HL-60/S4 (cell line): ENCODE data around the gene RFT1.

Experiments
- in situ Hi-C: fragments of 300-500 bp; cut with MboI; formaldehyde crosslinking; loops from 2 replicates; pipeline ENCODE4 v1.14.3; 2022; ENCODE audit warnings: low sequenced_read_pairs

RFT1 gene

DNA sequence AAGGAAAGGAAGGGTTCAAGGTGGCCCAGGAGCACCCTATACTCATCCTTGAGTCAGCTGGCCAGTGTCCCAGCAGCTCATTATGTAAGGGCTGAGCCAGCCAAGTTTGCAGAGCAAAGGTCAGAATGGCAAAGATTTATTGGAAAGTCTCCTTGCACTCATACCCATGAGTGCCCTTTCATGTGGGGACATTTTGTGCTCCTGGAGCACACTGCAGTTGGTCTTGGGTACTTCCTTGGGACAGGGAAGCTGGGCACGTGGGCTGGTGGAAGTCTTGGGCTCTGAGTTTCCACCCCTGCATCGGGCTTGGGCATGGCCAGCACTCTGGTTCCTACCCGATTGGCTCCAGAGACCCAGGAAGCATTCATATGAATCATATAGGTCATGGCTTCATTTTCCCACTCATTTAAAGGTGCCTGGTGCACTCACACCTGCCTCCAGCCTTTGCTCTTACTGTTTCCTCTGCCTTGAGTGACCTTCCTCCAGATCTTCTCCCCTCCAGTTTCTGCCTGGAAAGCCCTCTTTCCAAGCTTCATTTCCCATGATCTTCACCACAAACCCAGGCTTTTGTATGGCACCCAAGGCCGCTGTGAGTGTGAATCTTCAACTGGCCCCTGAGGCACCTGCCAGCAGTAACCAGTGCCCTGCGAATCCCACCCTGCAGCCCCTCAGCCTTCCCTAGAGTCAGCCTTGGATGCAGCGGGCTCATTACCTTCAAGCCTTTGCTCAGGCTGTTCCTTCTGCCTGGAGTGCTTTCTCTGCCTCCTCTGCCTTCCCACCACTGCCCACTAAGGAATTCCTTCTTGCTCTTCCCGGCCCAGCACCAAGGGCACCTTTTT, 20.2 kb upstream of the RFT1 start:
- in situ Hi-C loops = no loop called here

GRCh38 chr3:53149699-53150098, 19.5 kb upstream of the RFT1 start:
- in situ Hi-C loops = no loop called here

DNA sequence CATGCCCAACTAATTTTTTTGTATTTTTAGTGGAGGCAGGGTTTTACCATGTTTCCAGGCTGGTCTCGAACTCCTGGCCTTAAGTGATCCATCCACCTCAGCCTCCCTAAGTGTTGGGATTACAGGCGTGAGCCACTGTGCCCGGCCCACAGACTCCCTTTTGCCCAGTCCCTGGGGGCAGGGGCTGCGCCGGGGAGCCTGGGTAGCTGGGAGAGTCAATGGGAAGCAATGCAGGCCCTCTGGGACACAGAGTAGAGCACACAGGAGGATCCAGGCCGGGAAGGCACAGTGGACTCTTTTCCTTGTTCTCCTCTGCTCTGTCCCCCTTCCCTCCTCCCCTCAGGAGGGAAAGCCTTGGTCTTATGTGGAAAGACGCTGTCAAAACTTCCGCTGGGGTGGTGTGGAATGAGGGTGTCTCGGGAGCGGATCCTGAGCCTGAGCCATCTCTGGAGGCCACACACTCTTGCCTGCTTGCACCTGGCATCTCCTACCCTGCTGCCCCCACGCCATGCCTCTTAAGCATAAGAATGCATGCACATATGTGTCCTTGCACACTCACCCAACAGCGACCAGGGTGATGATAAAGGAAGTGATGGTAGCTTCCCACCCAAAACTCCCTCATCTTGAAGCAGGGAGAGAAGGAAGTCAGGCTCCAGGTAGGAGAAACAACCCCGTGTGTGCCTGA, 18.9 kb upstream of the RFT1 start:
- in situ Hi-C loops = no loop called here

GRCh38 chr3:53147903-53148400, 17.7 kb upstream of the RFT1 start:
- in situ Hi-C loops = no loop called here

GRCh38 chr3:53147151-53147902, 17.1 kb upstream of the RFT1 start:
- in situ Hi-C loops = no loop called here

DNA sequence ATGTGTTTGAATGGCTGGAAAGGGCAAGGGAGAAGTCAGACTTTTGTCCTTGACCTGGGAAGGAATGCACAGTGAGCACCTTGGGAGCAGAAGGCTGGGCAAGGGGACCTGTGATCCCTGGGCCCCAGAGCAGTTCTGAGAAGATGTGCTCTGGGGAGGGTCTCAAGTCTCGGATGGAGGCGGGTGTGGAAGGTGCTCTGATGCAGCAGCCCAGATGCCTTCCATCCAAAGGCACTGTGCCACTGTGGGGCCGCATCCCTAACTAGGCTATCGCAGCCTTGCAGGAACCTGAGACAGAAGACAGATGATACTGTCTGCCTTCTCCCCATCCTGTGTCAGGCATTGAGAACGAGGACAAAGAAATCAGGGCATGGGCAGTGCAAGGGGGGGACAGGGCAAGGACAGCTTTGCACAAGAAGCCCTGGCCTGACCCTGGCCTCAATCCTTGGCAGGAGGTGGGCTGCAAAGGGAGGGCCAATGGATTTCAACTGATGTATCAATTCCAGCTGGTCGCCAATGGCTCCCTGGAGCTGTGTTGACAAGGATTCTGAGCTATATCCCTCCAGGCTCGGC, 16.2 kb upstream of the RFT1 start:
- in situ Hi-C loops = no loop called here

DNA sequence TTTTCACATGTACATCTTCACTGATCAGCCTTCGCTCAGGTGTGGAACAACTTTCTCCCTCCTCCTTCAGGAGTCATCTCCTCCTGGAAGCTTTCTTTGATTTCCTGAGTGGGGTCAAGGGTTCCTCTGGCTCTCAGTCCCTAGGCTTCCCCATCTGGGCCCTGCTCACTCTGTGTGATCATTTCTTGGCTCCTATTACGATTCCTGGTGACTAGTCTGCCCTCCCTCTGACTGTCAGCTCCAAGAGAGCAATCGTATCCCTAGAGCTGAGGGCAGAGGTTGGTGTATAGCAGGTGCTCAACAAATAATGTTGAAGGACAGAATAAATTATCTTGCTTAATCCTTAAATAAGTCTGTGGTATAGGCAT, 15.5 kb upstream of the RFT1 start:
- in situ Hi-C loops = no loop called here

- in situ Hi-C loops = no loop called here
Observed at GRCh38 chr3:53144862-53145712, 14.9 kb upstream of the RFT1 start.

GRCh38 chr3:53144446-53144845, 14.2 kb upstream of the RFT1 start:
- in situ Hi-C loops = no loop called here

GRCh38 chr3:53142986-53143385, 12.8 kb upstream of the RFT1 start:
- in situ Hi-C loops = no loop called here

DNA sequence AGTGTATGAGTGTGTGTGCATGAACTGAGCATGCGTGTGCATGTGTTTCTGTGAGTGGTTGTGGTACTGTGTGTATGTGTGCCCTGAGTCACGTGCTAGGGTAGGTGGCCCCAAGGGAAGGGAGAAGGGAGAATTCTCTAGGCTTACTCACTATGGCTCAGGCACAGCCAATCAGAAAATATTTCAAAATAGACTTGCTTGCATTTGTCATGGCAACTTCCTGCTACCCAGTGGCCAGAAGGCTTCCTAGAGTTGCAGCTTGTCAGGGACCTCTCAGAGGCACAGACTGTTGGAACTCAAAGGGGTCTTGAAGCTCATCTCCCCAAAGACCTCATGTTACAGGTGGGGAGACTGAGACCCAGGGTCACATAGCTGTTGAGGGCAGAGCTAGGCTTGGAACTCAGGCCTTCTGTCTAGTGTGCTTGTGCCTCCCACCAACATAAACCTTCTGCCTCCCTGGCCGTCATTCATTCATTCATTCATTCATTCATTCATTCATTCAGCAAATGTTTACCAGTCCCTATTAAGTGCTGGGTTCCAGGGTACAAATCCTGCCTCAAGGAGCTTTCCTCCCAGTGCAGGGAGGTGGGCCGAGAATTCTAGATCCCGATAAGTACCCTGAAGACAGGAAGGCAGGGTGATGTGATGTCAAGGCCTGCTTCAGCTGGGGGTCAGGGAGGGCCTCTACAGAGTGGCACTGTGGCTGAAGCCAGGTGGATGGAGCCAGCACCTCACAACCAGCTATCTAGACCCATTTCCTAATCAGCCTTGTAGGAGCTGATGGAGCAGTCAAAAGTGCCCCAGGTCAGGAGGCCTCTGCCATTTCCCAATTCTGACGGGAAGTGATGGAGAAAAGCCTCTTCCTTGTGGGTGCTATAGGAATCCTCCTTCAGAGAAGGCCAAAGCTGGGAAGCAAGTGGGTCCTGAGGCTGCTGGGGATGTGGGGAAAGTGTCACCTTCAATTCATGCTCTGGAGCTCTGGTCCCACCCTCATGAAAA, 10.9 kb upstream of the RFT1 start:
- in situ Hi-C loops = no loop called here

DNA sequence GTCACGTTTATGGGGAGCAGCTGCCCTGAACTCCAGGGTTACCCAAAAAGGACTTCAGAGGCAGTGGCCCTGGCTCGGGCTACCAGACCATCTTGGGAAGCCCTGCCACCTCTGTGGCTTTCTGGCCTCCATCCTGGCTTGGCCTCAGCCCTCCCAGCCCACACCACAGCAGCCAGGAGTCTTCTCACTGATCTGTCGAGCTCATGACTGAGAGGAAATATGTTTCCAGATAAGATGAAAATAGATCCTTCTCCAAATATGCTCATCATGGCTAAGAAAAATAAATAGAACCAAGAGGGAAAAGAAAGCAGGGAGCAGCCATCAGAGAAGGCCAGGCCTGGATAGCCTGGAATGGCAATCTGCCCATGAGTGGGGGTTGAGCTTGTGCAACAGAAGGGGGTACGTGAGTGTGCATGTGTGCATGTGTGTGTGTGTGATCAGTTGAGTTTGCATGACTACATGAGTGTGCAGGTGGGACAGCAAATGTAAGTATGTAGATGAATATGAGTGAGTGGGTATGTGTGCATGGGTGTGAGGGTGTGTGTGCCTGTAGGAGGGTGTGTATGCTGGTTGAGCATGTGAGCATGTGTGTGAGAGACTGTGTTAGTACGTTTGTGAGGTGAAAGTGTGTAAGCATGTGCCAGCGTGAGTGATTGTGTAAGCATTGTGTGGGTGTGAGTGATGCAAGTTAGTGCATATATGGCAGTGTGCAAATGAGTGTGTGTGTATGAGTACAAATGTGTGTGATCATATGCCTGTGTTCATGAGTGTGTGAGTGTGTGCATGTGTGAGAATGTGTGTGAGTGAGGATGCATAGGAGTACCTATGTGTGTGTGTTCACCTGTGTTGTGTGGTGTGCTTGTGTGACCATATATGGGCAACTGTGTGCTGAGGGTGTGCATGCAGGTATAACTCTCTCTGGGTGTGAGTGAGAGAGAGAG, 9.9 kb upstream of the RFT1 start:
- in situ Hi-C loops = no loop called here

DNA sequence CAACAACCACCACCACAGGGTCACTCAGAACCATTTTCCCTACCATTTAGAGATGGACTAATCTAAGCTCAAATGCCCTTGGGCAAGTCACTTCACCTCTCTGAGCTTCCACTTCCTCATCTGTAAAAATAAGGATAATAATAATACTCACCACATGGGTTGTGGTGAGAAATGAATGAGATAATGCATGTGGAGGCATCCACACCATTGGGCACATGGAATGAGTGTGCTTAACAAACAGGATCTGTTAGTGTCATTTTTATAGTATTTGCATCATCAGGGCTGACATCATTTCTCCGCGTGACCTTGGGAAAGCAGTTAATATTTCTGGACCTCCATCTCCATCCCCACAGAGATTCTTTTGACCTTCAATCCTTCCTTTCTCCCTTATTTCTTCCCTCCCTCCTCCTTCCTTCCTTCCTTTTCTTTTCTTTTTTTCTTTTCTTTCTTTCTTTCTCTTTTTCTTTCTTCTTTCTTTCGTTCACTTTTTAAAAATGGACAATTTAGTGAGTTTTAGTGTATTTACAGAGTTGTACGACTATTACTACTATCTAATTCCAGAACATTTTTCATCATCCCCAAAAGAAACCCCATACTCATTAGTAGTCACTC, 7.7 kb upstream of the RFT1 start:
- in situ Hi-C loops = no loop called here

GRCh38 chr3:53137221-53137620, 7.0 kb upstream of the RFT1 start:
- in situ Hi-C loops = no loop called here

- in situ Hi-C loops = no loop called here
Observed at GRCh38 chr3:53134631-53135232, 4.5 kb upstream of the RFT1 start.

GRCh38 chr3:53132347-53132746, 2.1 kb upstream of the RFT1 start:
- in situ Hi-C loops = no loop called here

DNA sequence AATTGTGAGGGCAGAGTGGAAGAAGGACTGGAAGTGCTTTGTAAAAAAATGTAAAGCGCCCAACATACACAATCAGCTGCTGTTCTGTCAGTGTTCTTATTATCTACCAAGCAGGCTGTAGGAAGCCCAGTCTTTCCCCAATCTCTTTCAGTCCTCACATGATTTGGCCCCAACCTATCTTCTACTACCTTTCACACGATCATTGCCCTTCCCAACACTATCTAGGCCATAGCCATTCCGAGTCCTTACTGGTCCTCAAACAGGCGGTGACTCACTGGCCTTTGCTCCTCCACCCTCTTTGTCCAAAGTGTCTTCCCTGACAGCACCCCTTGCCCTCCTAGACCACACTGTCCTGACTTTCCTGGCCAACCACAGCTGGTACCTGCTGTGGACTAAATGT, 861 bp upstream of the RFT1 start:
- in situ Hi-C loops = no loop called here
